A549 (cell line): ENCODE data around the gene FOSL2.

Experiments used
- CEBPB ChIP-seq, 2 experiments: fragments of >200 bp in 1 of 2; sonication (Bioruptor Twin) in 1 of 2; formaldehyde crosslinking in 1 of 2; IDR thresholded peaks; 2 replicates each; pipeline ENCODE4 v1.6.1; 2012 to 2016
- CHD2 ChIP-seq: fragments of 150-350 bp; IDR thresholded peaks from 2 replicates; pipeline ENCODE4 v1.6.1; 2014; ENCODE audit warnings: low read length; ENCODE audit not compliant: partially characterized antibody
- CTCF ChIP-seq: fragments of >200 bp; sonication (Bioruptor Twin); formaldehyde crosslinking; IDR thresholded peaks from 3 replicates; pipeline ENCODE4 v1.5.1; 2016
- EP300 ChIP-seq, 2 experiments: fragments of >200 bp; sonication (Bioruptor Twin); formaldehyde crosslinking; IDR thresholded peaks; 2 replicates in 1 of 2; 3 replicates in 1 of 2; pipeline ENCODE4 v1.6.1; 2016 to 2017
- JUN ChIP-seq, 2 experiments: fragments of >200 bp; sonication (Bioruptor Twin); formaldehyde crosslinking; IDR thresholded peaks; 2 replicates in 1 of 2; 3 replicates in 1 of 2; pipeline ENCODE4 v1.6.1; 2016 to 2017
- MAZ ChIP-seq: fragments of 150-350 bp; IDR thresholded peaks from 2 replicates; pipeline ENCODE4 v1.6.1; 2014; ENCODE audit warnings: antibody characterized with exemption, low read depth, low read length, borderline replicate concordance
- NR3C1 ChIP-seq: fragments of >200 bp; sonication (Bioruptor Twin); formaldehyde crosslinking; IDR thresholded peaks from 3 replicates; pipeline ENCODE4 v1.6.1; 2017
- POLR2A ChIP-seq: IDR thresholded peaks from 2 replicates; pipeline ENCODE4 v1.6.1; 2012; ENCODE audit warnings: mild to moderate bottlenecking, low read length
- POLR2AphosphoS2 ChIP-seq: conservative IDR thresholded peaks from 2 replicates; pipeline ENCODE4 v1.6.1; 2012; ENCODE audit warnings: low read length, improper control_type of control experiment, inconsistent platforms
- RAD21 ChIP-seq, 2 experiments: fragments of >200 bp in 1 of 2; sonication (Bioruptor Twin) in 1 of 2; formaldehyde crosslinking in 1 of 2; IDR thresholded peaks in 1 of 2; conservative IDR thresholded peaks in 1 of 2; 2 replicates in 1 of 2; 3 replicates in 1 of 2; pipeline ENCODE4 v1.6.1; 2012 to 2018; ENCODE audit warnings: inconsistent platforms in 1 of 2
- RCOR1 ChIP-seq: fragments of 150-350 bp; IDR thresholded peaks from 2 replicates; pipeline ENCODE4 v1.6.1; 2014; ENCODE audit warnings: antibody characterized with exemption, low read length, low read depth
- RFX5 ChIP-seq: fragments of 450-650 bp; IDR thresholded peaks from 2 replicates; pipeline ENCODE4 v1.7.1; 2014; ENCODE audit warnings: antibody characterized with exemption, mild to moderate bottlenecking, moderate library complexity
- SMC3 ChIP-seq: fragments of >200 bp; sonication (Bioruptor Twin); formaldehyde crosslinking; IDR thresholded peaks from 3 replicates; pipeline ENCODE4 v1.6.1; 2018; ENCODE audit warnings: inconsistent platforms
- USF2 ChIP-seq: fragments of 450-650 bp; IDR thresholded peaks from 2 replicates; pipeline ENCODE4 v1.6.1; 2014; ENCODE audit warnings: antibody characterized with exemption

- TF ChIP-seq POLR2A: no peak
- no peak for TF ChIP-seq CTCF
- peak; percentile 95 for TF ChIP-seq POLR2AphosphoS2
- TF ChIP-seq RAD21 (conservative IDR thresholded peaks at IDR 0.05 in 1 of 2, IDR thresholded peaks at IDR 0.05 in 1 of 2): no peak
- TF ChIP-seq JUN (IDR thresholded peaks at IDR 0.05): no peak; a peak in 2 of 5 replicates
- no peak for TF ChIP-seq RCOR1
- TF ChIP-seq MAZ: no peak
- TF ChIP-seq CEBPB (IDR thresholded peaks at IDR 0.05): no peak
- TF ChIP-seq USF2: no peak
- TF ChIP-seq RFX5: no peak
- no peak for TF ChIP-seq NR3C1
- no peak for TF ChIP-seq EP300 (IDR thresholded peaks at IDR 0.05)
- TF ChIP-seq CHD2: no peak
- TF ChIP-seq SMC3: no peak
Measured at GRCh38 chr2:28403370-28403956, 10.8 kb downstream of the FOSL2 start.
